H7 (cell line): Measurements from ENCODE around the gene NOM1. TPM values are rescaled to one million over a fixed set of nuclear protein-coding genes. Genes with fewer than 3 reads are reported as not detected.
"Not testable (repeated sequence)": the region's sequence is repeated elsewhere in the genome, so short reads cannot be mapped to it uniquely, and the experiment has no call there.

Experiments
- DNase-seq: peaks from one replicate; pipeline ENCODE4 v3.0.0; 2012
- H3K27me3 ChIP-seq: 2 replicates; pipeline ENCODE4 v1.6.0; 2011; ENCODE audit warnings: mild to moderate bottlenecking, low read length; ENCODE audit not compliant: control insufficient read depth, insufficient read depth
- H3K36me3 ChIP-seq: replicated peaks from 2 replicates; pipeline ENCODE4 v1.5.1; 2011; ENCODE audit warnings: low read length; ENCODE audit not compliant: control insufficient read depth, insufficient read depth
- H3K4me3 ChIP-seq: 2 replicates; pipeline ENCODE4 v1.5.1; 2011; ENCODE audit warnings: low read depth, mild to moderate bottlenecking, control low read depth, low read length, moderate library complexity; ENCODE audit not compliant: insufficient read depth
- total RNA-seq: library from RNA; depleted of rRNA; stranded (reverse); fragments of >200 nt; shearing (Covaris generic); gene quantifications from 2 replicates; pipeline ENCODE4 v1.2.3, GENCODE V29; 2014

The NOM1 gene
- total RNA-seq, 1 experiment from 2014 or later = 12.7 TPM

DNA sequence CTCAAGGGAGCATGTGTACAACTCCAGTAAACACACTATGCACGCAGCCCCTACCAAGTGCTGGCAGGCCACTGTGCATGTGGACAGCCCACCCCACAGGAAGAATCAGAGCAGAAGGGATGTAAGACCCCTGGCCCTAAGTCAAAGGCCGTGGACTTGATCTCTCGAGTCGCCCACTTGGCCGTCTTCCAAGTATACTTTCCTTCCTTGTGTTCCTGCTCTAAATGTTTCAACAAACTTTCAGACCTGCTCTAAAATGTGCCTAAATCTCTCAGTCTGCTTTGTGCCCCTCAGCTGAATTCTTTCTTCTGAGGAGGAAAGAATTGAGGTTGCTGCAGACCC lies 21.1 kb upstream of the NOM1 start:
- Histone ChIP-seq H3K27me3 (no peaks in the 10 kb centered on the region), H3K4me3 (no peak overlapping the region), H3K36me3 (no peaks in the 10 kb centered on the region)
- no peak for DNase-seq

DNA sequence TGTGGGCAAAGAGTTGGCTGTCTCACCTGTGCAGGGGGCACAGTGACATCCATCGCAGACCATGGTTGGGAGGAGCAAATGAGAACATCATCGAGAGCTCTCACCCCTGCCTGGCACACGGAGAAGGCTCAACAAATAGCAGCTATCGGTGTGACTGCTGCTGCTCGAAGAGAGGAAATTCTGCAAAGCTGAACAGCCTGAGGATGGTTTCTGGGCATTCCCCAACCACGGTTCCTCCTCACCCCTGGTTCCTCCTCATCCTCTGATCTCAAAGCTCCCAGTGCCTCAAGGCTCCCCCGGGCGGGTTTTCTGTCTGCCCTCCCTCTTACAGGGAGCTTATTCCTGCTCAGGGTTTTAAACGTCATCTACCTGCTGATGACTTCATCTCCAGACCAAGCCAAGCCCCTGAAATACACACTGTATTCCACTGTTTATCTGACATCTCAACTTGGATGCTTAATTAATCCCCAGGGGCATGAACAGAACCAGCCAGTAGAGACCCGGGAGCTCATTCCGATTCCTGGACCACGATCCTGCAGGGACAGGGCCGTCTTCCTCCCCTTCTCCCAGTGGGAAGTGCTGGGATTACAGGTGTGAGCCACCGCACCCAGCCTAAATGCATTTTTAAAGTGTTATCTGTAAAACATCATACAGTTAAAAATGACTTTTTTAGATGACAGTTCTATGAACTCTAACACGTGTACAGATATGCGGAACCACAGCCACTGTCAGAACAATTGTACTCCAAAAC lies 19.5 kb upstream of the NOM1 start:
- Histone ChIP-seq H3K27me3 (no peaks in the 10 kb centered on the region), H3K4me3 (no peak overlapping the region), H3K36me3 (no peaks in the 10 kb centered on the region)
- DNase-seq = no peak

DNA sequence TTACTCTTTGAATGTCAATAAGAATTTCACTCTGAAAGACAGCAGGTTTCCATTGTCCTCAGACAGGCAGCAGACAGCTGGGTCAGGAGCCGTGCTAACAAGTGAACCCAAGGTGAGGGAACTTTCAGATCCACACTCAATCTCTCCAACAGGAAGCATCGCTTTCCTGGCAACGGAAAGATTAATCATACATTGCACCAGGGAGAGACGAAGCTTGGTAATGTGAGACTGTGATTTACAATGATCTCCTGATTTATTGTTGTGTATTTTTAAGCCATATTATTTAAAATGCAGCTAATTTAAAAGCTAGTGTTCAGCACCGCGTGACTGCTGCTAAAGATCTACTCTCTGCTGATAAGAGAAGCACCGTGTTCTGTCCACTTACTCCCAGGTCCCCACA lies 17.5 kb upstream of the NOM1 start:
- Histone ChIP-seq H3K4me3 (no peak overlapping the region), H3K27me3 (no peaks in the 10 kb centered on the region), H3K36me3 (no peaks in the 10 kb centered on the region)
- DNase-seq = no peak

DNA sequence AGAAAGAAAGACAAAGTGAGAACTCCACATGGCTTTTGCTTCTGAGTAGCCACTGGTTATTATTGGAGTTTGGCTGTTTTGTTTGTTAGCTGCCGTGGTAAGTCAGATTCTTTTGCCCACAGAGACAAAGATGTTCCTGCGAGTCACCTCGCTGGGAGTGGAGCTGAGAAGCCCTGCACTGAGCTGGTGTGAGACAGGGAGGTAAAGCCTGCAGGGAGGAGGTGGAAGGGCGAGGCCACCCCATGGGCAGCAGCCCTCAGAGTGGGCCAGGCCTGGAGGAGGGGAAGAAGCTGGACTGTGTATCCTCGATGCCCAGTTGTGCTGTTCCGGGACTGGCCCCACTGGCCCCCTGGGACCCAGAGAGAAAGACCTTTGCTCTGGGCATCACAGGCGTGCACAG lies 14.3 kb upstream of the NOM1 start:
- Histone ChIP-seq H3K36me3 (no peaks in the 10 kb centered on the region), H3K4me3 (no peak overlapping the region), H3K27me3 (no peaks in the 10 kb centered on the region)
- DNase-seq = no peak

DNA sequence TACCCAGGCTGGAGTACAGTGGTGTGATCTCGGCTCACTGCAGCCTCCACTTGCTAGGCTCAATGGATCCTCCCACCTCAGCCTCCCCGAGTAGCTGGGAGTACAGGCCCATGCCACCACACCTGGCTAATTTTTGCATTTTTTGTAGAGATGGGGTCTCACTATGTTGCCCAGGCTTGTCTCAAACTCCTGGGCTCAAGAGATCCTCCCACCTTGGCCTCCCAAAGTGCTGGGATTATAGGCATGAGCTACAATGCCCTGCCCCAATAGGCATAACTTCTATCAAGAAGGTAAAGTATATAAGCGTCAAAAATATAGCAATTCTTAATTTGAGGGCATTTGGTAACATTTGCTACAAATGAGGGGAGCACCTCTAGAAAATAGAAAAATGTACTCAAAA lies 12.7 kb upstream of the NOM1 start:
- not testable (repeated sequence) for H3K27me3 ChIP-seq, H3K4me3 ChIP-seq, DNase-seq, H3K36me3 ChIP-seq

DNA sequence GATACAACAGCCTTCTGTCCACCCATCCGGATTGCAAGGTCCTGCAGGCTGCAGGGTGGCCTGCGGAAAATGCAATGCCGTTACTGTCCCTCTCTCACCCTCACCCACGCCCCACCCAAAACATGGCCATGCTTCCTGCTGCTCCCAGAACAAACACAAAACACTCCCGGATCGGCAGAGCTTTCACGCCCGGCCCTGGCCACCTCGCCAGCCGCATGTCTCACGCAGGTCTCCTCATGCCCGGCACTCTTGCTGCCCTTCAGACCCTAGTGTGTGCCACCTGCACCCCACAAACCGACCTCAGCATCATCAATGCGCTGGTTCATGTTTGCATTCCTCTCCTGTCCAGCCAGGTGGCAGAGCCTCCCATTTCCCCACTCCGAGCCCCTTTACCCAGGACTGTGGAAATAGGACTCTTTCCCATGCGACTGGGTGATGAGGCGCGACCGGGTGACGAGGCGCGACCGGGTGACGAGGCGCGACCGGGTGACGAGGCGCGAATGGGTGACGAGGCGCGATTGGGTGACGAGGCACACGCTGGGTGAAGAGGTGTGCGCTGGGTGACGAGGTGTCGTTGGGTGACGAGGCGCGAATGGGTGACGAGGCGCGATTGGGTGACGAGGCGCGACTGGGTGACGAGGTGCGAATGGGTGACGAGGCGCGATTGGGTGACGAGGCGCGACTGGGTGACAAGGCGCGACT lies 8.9 kb upstream of the NOM1 start:
- Histone ChIP-seq H3K4me3 (no peak overlapping the region), H3K27me3 (peaks cover 7% of the 10 kb centered on the region), H3K36me3 (no peaks in the 10 kb centered on the region)
- DNase-seq = no peak

DNA sequence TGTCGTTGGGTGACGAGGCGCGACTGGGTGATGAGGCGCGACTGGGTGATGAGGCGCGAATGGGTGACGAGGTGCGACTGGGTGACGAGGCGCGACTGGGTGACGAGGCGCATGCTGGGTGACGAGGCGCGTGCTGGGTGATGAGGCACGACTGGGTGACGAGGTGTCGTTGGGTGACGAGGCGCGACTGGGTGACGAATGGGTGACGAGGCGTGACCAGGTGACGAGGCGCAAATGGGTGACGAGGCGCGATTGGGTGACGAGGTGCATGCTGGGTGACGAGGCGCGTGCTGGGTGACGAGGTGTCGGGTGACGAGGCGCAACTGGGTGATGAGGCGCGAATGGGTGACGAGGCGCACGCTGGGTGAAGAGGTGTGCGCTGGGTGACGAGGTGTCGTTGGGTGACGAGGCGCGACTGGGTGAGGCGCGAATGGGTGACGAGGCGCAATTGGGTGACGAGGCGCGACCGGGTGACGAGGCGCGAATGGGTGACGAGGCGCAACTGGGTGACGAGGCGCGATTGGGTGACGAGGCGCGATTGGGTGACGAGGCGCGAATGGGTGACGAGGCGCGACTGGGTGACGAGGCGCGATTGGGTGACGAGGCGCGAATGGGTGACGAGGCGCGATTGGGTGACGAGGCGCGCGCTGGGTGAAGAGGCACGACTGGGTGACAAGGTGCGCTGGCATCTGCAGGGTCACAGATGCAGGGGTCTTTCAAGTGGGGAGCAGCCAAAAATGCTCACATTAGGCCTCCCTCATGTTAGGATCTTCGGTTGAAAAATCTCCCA lies 7.9 kb upstream of the NOM1 start:
- H3K36me3 ChIP-seq = no peaks in the 10 kb centered on the region
- DNase-seq = no peak

DNA sequence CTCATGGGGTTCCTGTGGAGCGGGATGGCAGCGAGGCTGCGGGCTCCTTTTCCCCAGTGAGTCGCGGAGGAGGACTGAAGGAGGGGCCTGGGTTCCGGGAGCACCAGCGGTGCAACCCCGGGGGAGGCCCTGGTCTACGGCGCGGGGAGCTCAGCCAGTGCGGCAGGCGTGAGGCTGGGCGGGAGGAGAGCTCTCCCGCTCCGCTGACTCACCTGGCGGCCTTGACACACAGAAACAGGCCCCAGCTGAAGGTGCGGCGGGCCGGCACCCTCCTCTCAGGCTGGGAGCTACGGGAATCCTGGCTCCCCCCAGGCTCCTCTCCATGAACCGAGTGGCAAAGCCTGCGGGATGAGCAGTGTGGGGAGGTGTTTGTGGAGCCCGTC lies 6.8 kb upstream of the NOM1 start:
- Histone ChIP-seq H3K27me3 (peaks cover 7% of the 10 kb centered on the region), H3K36me3 (no peaks in the 10 kb centered on the region), H3K4me3 (no peak overlapping the region)
- peak; percentile 67 for DNase-seq

More for the DNA sequence above, 7.9 kb upstream of the NOM1 start:
- peaks cover 7% of the 10 kb centered on the region for H3K27me3 ChIP-seq
- no peak overlapping the region for H3K4me3 ChIP-seq

DNA sequence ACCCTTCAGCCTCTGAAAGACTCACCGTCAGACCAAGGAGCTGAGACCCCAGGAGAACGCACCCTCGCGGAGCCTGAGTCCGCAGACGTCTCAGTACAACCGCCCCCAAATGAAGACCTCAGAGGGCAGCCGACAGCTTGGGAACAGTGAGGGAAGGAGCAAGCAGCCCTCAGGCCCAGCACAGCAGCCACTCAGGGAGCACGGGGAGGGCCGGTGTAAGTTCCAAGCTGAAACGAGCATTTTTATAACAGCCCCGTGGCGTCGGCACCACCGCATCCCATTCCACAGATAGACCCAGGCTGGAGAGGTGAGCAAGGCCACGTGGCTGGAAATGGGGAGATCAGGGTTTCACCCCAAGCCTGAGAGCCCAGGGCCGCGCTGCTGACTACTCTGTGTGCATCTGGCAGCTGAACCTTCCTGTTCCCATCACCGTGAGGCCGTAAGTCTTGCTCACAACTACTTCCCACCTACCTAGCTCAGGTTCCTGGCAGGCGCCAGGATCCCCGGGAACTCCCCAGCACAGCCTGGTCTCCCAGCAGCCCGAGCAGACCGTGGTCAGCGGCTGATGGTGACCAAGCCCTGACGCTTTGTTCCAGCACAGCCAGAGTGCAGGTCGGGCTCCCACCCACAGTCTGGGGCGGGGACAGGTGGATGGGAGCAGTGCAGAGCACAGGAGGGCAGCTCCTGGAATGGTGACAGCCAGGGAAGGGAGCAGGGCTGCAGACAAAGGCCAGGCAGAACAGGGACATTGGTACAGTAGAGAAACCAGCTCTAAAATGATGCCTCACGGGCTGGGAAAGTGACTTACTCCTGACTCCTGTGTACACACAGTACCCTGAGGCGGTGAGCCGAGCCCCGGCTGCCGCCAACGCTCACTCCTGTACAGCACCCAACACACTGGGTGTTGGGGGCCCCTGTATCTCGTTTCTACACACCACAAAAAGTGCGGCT lies 6.1 kb upstream of the NOM1 start:
- no peak overlapping the region for H3K4me3 ChIP-seq
- H3K27me3 ChIP-seq = peaks cover 7% of the 10 kb centered on the region
- no peaks in the 10 kb centered on the region for H3K36me3 ChIP-seq
- peak; percentile 59 for DNase-seq

DNA sequence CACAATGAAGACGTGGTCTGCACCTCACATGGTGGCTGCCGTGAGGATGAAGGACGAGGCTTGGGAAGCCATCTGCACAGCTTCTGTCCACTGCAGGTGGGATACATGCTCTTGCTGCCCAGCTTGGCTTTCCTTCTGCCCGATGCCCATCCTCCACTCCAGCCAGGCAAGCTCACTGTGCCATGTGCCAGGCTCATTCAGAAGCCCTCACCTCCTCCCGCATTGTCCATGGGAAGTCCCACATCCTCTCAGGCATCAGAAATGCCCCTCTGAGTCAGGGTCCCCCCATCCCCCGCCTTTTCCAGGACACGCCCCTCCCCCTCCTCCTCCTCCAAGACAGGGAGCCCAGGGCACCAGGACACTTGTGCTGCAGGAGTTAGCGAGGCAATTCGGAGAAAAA lies 4.6 kb upstream of the NOM1 start:
- Histone ChIP-seq H3K4me3 (no peak overlapping the region), H3K27me3 (peaks cover 7% of the 10 kb centered on the region), H3K36me3 (no peaks in the 10 kb centered on the region)
- DNase-seq = peak; percentile 77

DNA sequence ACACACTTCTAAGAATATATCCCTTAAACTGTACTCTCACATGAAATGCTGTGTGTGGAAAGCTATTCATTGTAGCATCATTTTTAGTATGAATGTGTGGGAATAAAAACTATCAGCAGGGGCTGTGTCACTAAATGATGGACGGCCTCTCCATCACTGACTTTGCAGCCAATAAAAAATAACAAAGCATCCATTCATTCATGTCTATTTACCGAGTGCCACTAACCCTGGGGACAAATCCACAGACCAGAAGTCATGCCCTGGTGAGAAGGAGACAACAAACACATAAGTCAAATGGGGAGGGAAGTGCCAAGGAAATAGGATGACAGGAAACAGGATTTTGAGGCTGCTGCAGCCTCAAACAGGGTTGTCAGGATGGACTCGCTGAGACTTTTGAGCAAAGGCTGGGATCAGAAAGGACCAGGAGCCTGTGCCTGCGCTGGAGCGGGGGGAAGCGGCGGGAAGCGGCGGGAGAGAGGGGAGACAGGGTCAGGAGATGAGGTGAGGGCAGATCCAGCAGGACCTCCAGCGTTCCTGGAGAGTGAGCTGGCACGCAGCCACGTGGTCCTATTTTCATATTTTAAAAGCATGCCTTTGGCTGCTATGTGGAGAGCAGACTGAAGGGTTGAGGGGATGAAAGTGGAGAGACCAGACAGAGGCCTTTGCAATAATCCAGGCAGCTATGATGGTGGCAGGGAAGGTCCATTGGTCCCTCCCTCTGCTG lies 2.2 kb upstream of the NOM1 start:
- DNase-seq = no peak
- H3K4me3 ChIP-seq = no peak overlapping the region
- peaks cover 7% of the 10 kb centered on the region for H3K27me3 ChIP-seq
- 0 out of 2 replicates have a peak, but pooled peaks cover under 1% of the 10 kb centered on the region for H3K36me3 ChIP-seq

DNA sequence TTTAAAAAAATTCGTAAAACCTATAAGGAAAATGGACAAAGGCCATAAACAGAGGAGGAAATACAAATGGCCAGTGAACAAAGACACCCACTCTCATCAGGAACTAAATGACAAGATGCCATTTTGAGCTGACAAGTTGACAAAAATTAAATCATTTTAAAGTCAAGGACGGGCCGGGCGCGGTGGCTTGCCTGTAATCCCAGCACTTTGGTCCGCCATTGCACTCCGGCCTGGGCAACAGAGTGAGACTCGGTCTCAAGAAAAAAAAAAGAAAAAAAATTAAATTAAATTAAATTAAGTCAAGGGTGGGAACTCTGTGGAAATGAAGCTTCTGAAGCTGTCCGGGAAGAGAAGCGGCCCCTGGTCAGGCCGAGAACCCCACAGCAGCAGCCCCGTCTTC lies 1.2 kb upstream of the NOM1 start:
- H3K27me3 ChIP-seq = peaks cover 4% of the 10 kb centered on the region; the same call in 1 of the 2 replicates
- no peak for DNase-seq
- H3K36me3 ChIP-seq = peaks cover 7% of the 10 kb centered on the region
- H3K4me3 ChIP-seq = peak overlapping the region; percentile 88

DNA sequence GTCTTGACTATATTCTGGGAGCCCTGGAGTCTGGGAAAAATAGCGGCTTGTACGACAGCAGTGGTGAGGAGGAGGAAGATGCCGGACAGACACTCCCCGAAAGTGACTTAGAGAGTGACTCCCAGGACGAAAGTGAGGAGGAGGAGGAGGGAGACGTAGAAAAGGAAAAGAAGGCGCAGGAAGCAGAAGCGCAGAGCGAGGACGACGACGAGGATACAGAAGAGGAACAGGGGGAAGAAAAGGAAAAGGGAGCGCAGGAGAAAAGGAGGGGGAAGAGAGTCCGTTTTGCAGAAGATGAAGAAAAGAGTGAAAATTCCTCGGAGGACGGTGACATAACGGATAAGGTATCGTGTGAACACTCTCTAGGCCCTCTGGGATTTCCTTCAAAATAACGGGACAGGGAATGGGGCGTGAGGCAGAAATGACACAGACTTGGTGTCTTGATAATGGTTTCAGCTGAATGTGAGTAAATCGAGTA lies 908 bp downstream of the NOM1 start:
- H3K4me3 ChIP-seq = peak overlapping the region; percentile 88
- DNase-seq = no peak
- no peaks in the 10 kb centered on the region for H3K27me3 ChIP-seq
- peaks cover 21% of the 10 kb centered on the region for H3K36me3 ChIP-seq
